Brain microvascular endothelial cell (primary cell): Measurements from ENCODE around the gene PDXP.

Experiments used
- DNase-seq: peaks from one replicate; pipeline ENCODE4 v3.0.0-alpha.2; 2020
- H3K27ac ChIP-seq: fragments of 250-450 bp; sonication (Bioruptor Pico); 2 replicates; pipeline ENCODE4 v1.5.1; 2020; ENCODE audit warnings: mild to moderate bottlenecking, moderate library complexity
- H3K27me3 ChIP-seq: fragments of 250-450 bp; sonication (Bioruptor Pico); replicated peaks from 2 replicates; pipeline ENCODE4 v1.5.1; 2020; ENCODE audit warnings: mild to moderate bottlenecking
- H3K36me3 ChIP-seq: fragments of 250-450 bp; sonication (Bioruptor Pico); replicated peaks from 2 replicates; pipeline ENCODE4 v1.5.1; 2020; ENCODE audit warnings: mild to moderate bottlenecking
- H3K4me3 ChIP-seq: 2 replicates; pipeline ENCODE4 v1.5.1; 2011; ENCODE audit warnings: low read depth, mild to moderate bottlenecking, control low read depth, low read length, moderate library complexity
- CTCF ChIP-seq: IDR thresholded peaks from 2 replicates; pipeline ENCODE4 v1.5.1; 2011; ENCODE audit warnings: low read depth, mild to moderate bottlenecking, moderate library complexity, low read length, control low read depth, inconsistent platforms; ENCODE audit errors: missing control alignments
- in situ Hi-C: cut with HindIII; loops from 2 replicates; pipeline ENCODE4 v1.10.0; 2017; ENCODE audit warnings: low sequenced_read_pairs, low pct_ligation_motif_present

Gene PDXP

GRCh38 chr22:37672206-37672919, 13.8 kb downstream of the PDXP start:
- in situ Hi-C loops, result no loop called here
- Histone ChIP-seq H3K27me3 (no peaks in the 10 kb centered on the region), H3K36me3 (peaks cover 3% of the 10 kb centered on the region), H3K4me3 (no peak overlapping the region), H3K27ac (no peak overlapping the region)
- TF ChIP-seq CTCF, result no peak
- DNase-seq, result no peak

- no peak for DNase-seq
- peaks cover 8% of the 10 kb centered on the region for H3K36me3 ChIP-seq
- no peaks in the 10 kb centered on the region for H3K27me3 ChIP-seq
- no peak overlapping the region for H3K27ac ChIP-seq
- in situ Hi-C loops, result no loop called here
- no peak overlapping the region for H3K4me3 ChIP-seq
- TF ChIP-seq CTCF, result no peak
These were observed 14.5 kb downstream of the PDXP start for GRCh38 chr22:37672920-37673455.

- Histone ChIP-seq H3K27me3 (no peaks in the 10 kb centered on the region), H3K27ac (no peak overlapping the region), H3K4me3 (no peak overlapping the region), H3K36me3 (peaks cover 18% of the 10 kb centered on the region)
- DNase-seq, result no peak
- in situ Hi-C loops, result no loop called here
- no peak for TF ChIP-seq CTCF
These were observed 15.7 kb downstream of the PDXP start for GRCh38 chr22:37674248-37674647.

- Histone ChIP-seq H3K27ac (peak within 1 kb of the TSS; percentile 79), H3K27me3 (no peaks in the 10 kb centered on the region), H3K4me3 (peak within 1 kb of the TSS; percentile 93), H3K36me3 (peaks cover 27% of the 10 kb centered on the region)
- peak; percentile 97 for DNase-seq
- in situ Hi-C loops, result no loop called here
- peak; percentile 33 for TF ChIP-seq CTCF
These were observed 16.7 kb downstream of the PDXP start, which contains the start of gene LGALS1 for GRCh38 chr22:37674951-37675929. Gene LGALS1, plus strand, starts transcription at chr22:37675636. Its CDS starts 67 bp downstream, at chr22:37675703.

- DNase-seq, result no peak
- Histone ChIP-seq H3K27me3 (no peaks in the 10 kb centered on the region), H3K4me3 (peak overlapping the region; percentile 93), H3K36me3 (peaks cover 27% of the 10 kb centered on the region), H3K27ac (peak overlapping the region; percentile 79)
- no peak for TF ChIP-seq CTCF
- in situ Hi-C loops, result no loop called here
These were observed 17.6 kb downstream of the PDXP start for GRCh38 chr22:37675930-37676735.
